AG10803 (cell line): ENCODE results near the gene SYNGR2.
A peak's percentile ranks its signal among the peaks of the same experiment; 100 is the strongest.

Source experiments
- DNase-seq: peaks from one replicate; pipeline ENCODE4 v3.0.0; 2010; ENCODE audit warnings: low read depth
- H3K4me3 ChIP-seq: 2 replicates; pipeline ENCODE4 v1.5.1; 2011; ENCODE audit warnings: mild to moderate bottlenecking, low read length, control low read depth
- CTCF ChIP-seq: conservative IDR thresholded peaks from 2 replicates; pipeline ENCODE4 v1.5.1; 2011; ENCODE audit warnings: mild to moderate bottlenecking, low read length, control low read depth, inconsistent platforms

SYNGR2 gene

GRCh38 chr17:78185981-78186691 is 17.8 kb downstream of the SYNGR2 start:
- H3K4me3 ChIP-seq: peak overlapping the region; percentile 79
- TF ChIP-seq CTCF: no peak
- DNase-seq: peak; percentile 42

- H3K4me3 ChIP-seq: peak within 1 kb of the TSS; percentile 79
- peak; percentile 59 for TF ChIP-seq CTCF
- peak; percentile 93 for DNase-seq
These were observed 18.6 kb downstream of the SYNGR2 start, which contains the start of the genes AFMID and TK1 for GRCh38 chr17:78186692-78187595. AFMID (plus strand) TSS chr17:78187362; CDS start chr17:78187371, 9 bp downstream. TK1 (minus strand) TSS chr17:78187052; CDS start chr17:78186994, 58 bp downstream.

GRCh38 chr17:78196716-78197115 is 28.3 kb downstream of the SYNGR2 start:
- no peak overlapping the region for H3K4me3 ChIP-seq
- no peak for TF ChIP-seq CTCF
- DNase-seq: no peak

- no peak for DNase-seq
- H3K4me3 ChIP-seq: no peak overlapping the region
These were observed 28.9 kb downstream of the SYNGR2 start for GRCh38 chr17:78197147-78197832.

GRCh38 chr17:78200451-78200850 is 32.1 kb downstream of the SYNGR2 start:
- H3K4me3 ChIP-seq: no peak overlapping the region
- DNase-seq: no peak
- no peak for TF ChIP-seq CTCF

More at GRCh38 chr17:78197147-78197832, 28.9 kb downstream of the SYNGR2 start:
- TF ChIP-seq CTCF: no peak

- no peak for TF ChIP-seq CTCF
- no peak for DNase-seq
- H3K4me3 ChIP-seq: no peak overlapping the region
These were observed 34.3 kb downstream of the SYNGR2 start for GRCh38 chr17:78202666-78203065.
